GM19023 (cell line): ENCODE results near the gene CPO.

Experiments used
- ATAC-seq: cut with Tn5 transposase; IDR thresholded peaks from one replicate; pipeline ENCODE4 v1.9.1; 2021; ENCODE audit warnings: mild to moderate bottlenecking, moderate library complexity; ENCODE audit not compliant: unreplicated experiment

The CPO gene

DNA sequence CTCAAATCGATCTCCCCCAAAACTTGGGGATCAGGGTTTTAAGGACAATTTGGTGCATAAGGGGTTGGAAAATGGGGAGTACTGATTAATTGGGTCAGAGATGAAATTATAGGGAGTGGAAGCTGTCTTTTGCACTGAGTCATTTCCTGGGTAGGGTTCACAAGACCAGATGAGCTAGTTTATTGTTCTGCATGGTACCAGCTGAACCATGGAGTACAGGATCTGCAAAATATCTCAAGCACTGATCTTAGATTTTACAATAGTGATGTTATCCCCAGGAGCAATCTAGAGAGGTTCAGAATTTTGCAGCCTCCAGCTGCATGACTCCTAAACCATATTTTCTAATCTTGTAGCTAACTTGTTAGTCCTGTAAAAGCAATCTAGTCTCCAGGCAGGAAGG is 73.1 kb downstream of the CPO start:
- ATAC-seq, result no peak

DNA sequence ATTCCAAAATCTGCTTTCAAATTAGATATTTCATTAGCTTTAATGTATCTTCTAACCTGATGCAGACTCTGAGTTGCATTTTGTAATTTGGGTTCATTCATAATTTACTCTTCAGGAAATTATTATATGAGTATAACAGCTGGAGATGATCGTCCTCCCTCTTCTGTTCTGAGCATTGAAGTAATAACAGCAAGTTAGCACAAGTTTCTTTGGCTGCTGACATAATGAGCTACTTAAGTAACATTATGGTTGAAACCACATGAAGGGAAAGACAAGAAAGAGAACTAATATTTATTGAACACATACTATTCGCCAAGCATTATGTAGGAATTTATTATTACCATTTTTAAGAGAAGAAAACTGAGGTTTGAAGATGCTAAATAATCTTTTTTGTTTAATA is 75.1 kb downstream of the CPO start:
- no peak for ATAC-seq

DNA sequence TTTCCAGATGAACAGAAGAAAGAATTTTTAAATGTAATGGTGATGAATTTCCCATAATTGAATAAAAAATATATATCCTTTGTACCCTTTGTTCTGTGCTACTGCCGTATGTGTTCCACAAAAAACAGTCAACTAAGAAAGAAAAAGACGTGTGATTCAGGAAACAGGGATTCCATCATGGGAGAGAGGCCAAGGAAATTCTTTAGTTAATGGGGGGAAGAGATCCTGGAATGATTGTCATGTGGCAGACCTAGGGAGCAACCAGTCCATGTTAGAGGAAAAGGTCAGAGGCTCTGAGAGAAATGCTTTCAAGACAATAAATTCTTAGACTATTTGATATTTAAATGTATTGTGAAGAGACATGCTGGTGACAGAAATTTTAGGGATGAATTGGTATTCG is 76.6 kb downstream of the CPO start:
- ATAC-seq, result no peak
